Immature natural killer cell (primary cell): ENCODE data around the gene PIEZO1. TPM values are rescaled to one million over a fixed set of nuclear protein-coding genes. Genes with fewer than 3 reads are reported as not detected.

ENCODE experiments used
- DNase-seq, 3 donors: peaks; one replicate each; pipeline ENCODE4 v3.0.0; 2022; ENCODE audit warnings: mixed read lengths in 1 of 3
- H3K27ac Mint-ChIP-seq, 6 donors: one replicate each; pipeline ENCODE4 v1.8.0; 2020; ENCODE audit warnings: mixed read lengths in 6 of 6, mild to moderate bottlenecking in 5 of 6, inconsistent platforms in 4 of 6, moderate library complexity in 3 of 6
- H3K27me3 Mint-ChIP-seq, 3 donors: one replicate each; pipeline ENCODE4 v1.8.0; 2020 to 2021; ENCODE audit warnings: low read depth in 3 of 3, mild to moderate bottlenecking in 3 of 3, mixed read lengths in 3 of 3, moderate library complexity in 3 of 3, inconsistent platforms in 1 of 3
- H3K36me3 Mint-ChIP-seq, 3 donors: one replicate each; pipeline ENCODE4 v1.8.0; 2020; ENCODE audit warnings: mixed read lengths in 3 of 3, inconsistent platforms in 2 of 3, mild to moderate bottlenecking in 2 of 3
- H3K4me1 Mint-ChIP-seq, 2 donors: one replicate each; pipeline ENCODE4 v1.8.0; 2020; ENCODE audit warnings: inconsistent platforms in 2 of 2, mild to moderate bottlenecking in 2 of 2, mixed read lengths in 2 of 2, moderate library complexity in 1 of 2
- H3K4me3 Mint-ChIP-seq, 5 donors: one replicate each; pipeline ENCODE4 v1.8.0; 2020; ENCODE audit warnings: mild to moderate bottlenecking in 5 of 5, mixed read lengths in 5 of 5, inconsistent platforms in 3 of 5, moderate library complexity in 3 of 5
- H3K9me3 Mint-ChIP-seq, 6 donors: one replicate each; pipeline ENCODE4 v1.8.0; 2020; ENCODE audit warnings: mild to moderate bottlenecking in 6 of 6, mixed read lengths in 6 of 6, inconsistent platforms in 4 of 6, moderate library complexity in 3 of 6
- polyA plus RNA-seq, 3 donors: library from polyadenylated mRNA; unstranded; fragments of 300-500 nt; fragmentation: Illumina TruSeq; gene quantifications; one replicate each; pipeline ENCODE4 v1.2.3, GENCODE V29; 2021

PIEZO1 gene
- polyA plus RNA-seq, 3 donors from 2014 or later: 5.2 to 41.2 (median 13.1) TPM

GRCh38 chr16:88715312-88716190 lies 69.5 kb downstream of the PIEZO1 start:
- Mint-ChIP-seq H3K9me3 (no peaks in the 10 kb centered on the region), H3K27ac (peak overlapping the region in 1 of 6 donors; percentile 65), H3K36me3 (peaks cover 3 to 5% (median 4%) of the 10 kb centered on the region in 3 donors), H3K4me3 (no peak overlapping the region), H3K27me3 (peaks cover 0 to 7% (median 1%) of the 10 kb centered on the region in 3 donors), H3K4me1 (peaks cover 9 to 12% of the 10 kb centered on the region in 2 donors)
- no peak for DNase-seq

GRCh38 chr16:88714420-88715302 lies 70.4 kb downstream of the PIEZO1 start:
- Mint-ChIP-seq H3K27ac (peak overlapping the region in 1 of 6 donors; percentile 65), H3K36me3 (peaks cover 3 to 5% (median 4%) of the 10 kb centered on the region in 3 donors), H3K4me3 (no peak overlapping the region), H3K9me3 (no peaks in the 10 kb centered on the region), H3K4me1 (peaks cover 9 to 12% of the 10 kb centered on the region in 2 donors), H3K27me3 (peaks cover 0 to 6% (median 1%) of the 10 kb centered on the region in 3 donors)
- DNase-seq: no peak

- no peak for DNase-seq
- Mint-ChIP-seq H3K4me3 (no peak overlapping the region), H3K4me1 (peaks cover 9 to 12% of the 10 kb centered on the region in 2 donors), H3K27ac (peak overlapping the region in 1 of 6 donors; percentile 57), H3K27me3 (peaks cover 0 to 6% (median 1%) of the 10 kb centered on the region in 3 donors), H3K9me3 (no peaks in the 10 kb centered on the region), H3K36me3 (peaks cover 3 to 5% (median 4%) of the 10 kb centered on the region in 3 donors)
Measured at GRCh38 chr16:88713568-88714419, 71.2 kb downstream of the PIEZO1 start.

- H3K4me3 Mint-ChIP-seq: no peak overlapping the region
- H3K4me1 Mint-ChIP-seq: peaks cover 6 to 8% of the 10 kb centered on the region in 2 donors
- H3K27me3 Mint-ChIP-seq: peaks cover 0 to 6% (median 1%) of the 10 kb centered on the region in 3 donors
- H3K9me3 Mint-ChIP-seq: no peaks in the 10 kb centered on the region
- peaks cover 3 to 5% (median 4%) of the 10 kb centered on the region in 3 donors for H3K36me3 Mint-ChIP-seq
- no peak overlapping the region for H3K27ac Mint-ChIP-seq
- no peak for DNase-seq
Measured at GRCh38 chr16:88713054-88713453, 72.0 kb downstream of the PIEZO1 start.

GRCh38 chr16:88712362-88712979 lies 72.5 kb downstream of the PIEZO1 start:
- Mint-ChIP-seq H3K4me1 (peaks cover 5 to 7% of the 10 kb centered on the region in 2 donors), H3K36me3 (peaks cover 3 to 5% (median 4%) of the 10 kb centered on the region in 3 donors), H3K4me3 (no peak overlapping the region), H3K9me3 (no peaks in the 10 kb centered on the region), H3K27ac (no peak overlapping the region), H3K27me3 (peaks cover 0 to 4% (median 1%) of the 10 kb centered on the region in 3 donors)
- no peak for DNase-seq

GRCh38 chr16:88711750-88712340 lies 73.2 kb downstream of the PIEZO1 start:
- H3K27ac Mint-ChIP-seq: peak overlapping the region in 2 of 6 donors; percentile 16 to 61
- no peak overlapping the region for H3K4me3 Mint-ChIP-seq
- DNase-seq: no peak
- H3K4me1 Mint-ChIP-seq: peaks cover 12 to 13% of the 10 kb centered on the region in 2 donors
- H3K9me3 Mint-ChIP-seq: no peaks in the 10 kb centered on the region
- H3K27me3 Mint-ChIP-seq: peaks cover 0 to 5% (median 2%) of the 10 kb centered on the region in 3 donors
- no peaks in the 10 kb centered on the region for H3K36me3 Mint-ChIP-seq

GRCh38 chr16:88710556-88710955 lies 74.5 kb downstream of the PIEZO1 start:
- Mint-ChIP-seq H3K27ac (peak overlapping the region in 2 of 6 donors; percentile 60 to 68), H3K36me3 (no peaks in the 10 kb centered on the region), H3K4me1 (peaks cover 15% of the 10 kb centered on the region in 2 donors), H3K27me3 (peaks cover 0 to 6% (median 2%) of the 10 kb centered on the region in 3 donors), H3K4me3 (peak overlapping the region in 1 of 5 donors; percentile 6), H3K9me3 (no peaks in the 10 kb centered on the region)
- DNase-seq: no peak

GRCh38 chr16:88706965-88707826 lies 77.8 kb downstream of the PIEZO1 start:
- Mint-ChIP-seq H3K36me3 (peaks cover 0 to 4% (median 3%) of the 10 kb centered on the region in 3 donors), H3K9me3 (no peaks in the 10 kb centered on the region), H3K27me3 (peaks cover 14 to 39% (median 25%) of the 10 kb centered on the region in 3 donors), H3K27ac (peak overlapping the region; percentile 81 to 92 (median 89)), H3K4me3 (peak overlapping the region; percentile 62 to 81 (median 78)), H3K4me1 (peaks cover 48 to 49% of the 10 kb centered on the region in 2 donors)
- DNase-seq: no peak

GRCh38 chr16:88706229-88706964 lies 78.6 kb downstream of the PIEZO1 start, which contains the start of the genes CTU2 and RNF166:
Gene CTU2 (plus strand): TSS chr16:88706503. CDS start chr16:88706531, 28 bp downstream.
Gene RNF166 (minus strand): TSS chr16:88706408. CDS start chr16:88706325, 83 bp downstream.
- Mint-ChIP-seq H3K4me3 (peak within 1 kb of the TSS; percentile 81 to 96 (median 89)), H3K27me3 (peaks cover 17 to 46% (median 25%) of the 10 kb centered on the region in 3 donors), H3K9me3 (no peaks in the 10 kb centered on the region), H3K36me3 (peaks cover 0 to 4% (median 3%) of the 10 kb centered on the region in 3 donors), H3K4me1 (peaks cover 53 to 56% of the 10 kb centered on the region in 2 donors), H3K27ac (peak within 1 kb of the TSS; percentile 92 to 99 (median 95))
- DNase-seq: peak; percentile 93 to 94 (median 93)

- H3K4me1 Mint-ChIP-seq: peaks cover 58% of the 10 kb centered on the region in 2 donors
- DNase-seq: peak in 1 of 3 donors; percentile 37
- peak overlapping the region; percentile 81 to 96 (median 89) for H3K4me3 Mint-ChIP-seq
- H3K9me3 Mint-ChIP-seq: no peaks in the 10 kb centered on the region
- peak overlapping the region; percentile 92 to 99 (median 95) for H3K27ac Mint-ChIP-seq
- H3K27me3 Mint-ChIP-seq: peaks cover 21 to 50% (median 30%) of the 10 kb centered on the region in 3 donors
- peaks cover 0 to 4% (median 3%) of the 10 kb centered on the region in 3 donors for H3K36me3 Mint-ChIP-seq
Measured at GRCh38 chr16:88705801-88706228, 79.2 kb downstream of the PIEZO1 start.
